ENCODE results near the gene MINDY4B.

Gene MINDY4B

DNA sequence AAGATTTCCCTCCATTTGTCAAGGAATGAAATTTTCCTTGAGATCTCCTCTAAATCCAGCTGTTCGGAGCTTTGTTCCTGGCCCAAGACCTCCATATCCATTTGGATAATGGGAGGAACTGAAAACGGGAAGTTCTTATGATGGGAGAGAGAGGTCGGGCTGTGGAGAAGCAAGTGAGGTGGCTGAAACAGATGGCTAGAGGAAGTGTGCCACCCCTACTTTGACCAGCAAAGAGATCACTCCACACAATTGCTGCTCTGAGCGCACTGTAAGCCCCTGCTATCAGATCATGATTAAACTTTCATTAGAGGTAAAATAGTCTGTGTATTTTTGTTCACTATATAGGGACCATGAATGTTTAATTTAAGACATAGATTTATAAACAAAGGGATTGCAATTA lies at the start of gene MINDY4B:
TSS of gene MINDY4B (minus strand) at position 101 of the 400 bp plus-strand sequence. CDS start at position 101, 0 bp downstream.
- DNase-seq, result no peak

DNA sequence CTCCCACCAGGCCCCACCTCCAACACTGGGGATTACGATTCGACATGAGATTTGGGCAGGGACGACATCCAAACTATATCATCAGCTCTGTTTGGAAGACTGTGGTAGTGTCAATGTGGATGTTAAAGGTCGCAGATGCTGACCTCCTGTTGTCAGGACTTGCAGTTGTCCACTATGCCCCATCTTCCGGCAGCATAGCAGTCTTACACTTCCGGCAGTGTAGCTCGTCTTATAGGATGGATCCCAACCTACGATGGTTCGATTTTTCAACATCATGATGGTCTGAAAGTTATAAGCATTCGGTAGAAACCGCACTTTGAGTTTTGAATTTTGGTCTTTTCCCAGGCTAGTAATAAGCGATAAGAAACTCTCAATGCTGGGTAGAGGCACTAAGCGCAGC lies 46.7 kb upstream of the MINDY4B start:
- DNase-seq, result no peak

DNA sequence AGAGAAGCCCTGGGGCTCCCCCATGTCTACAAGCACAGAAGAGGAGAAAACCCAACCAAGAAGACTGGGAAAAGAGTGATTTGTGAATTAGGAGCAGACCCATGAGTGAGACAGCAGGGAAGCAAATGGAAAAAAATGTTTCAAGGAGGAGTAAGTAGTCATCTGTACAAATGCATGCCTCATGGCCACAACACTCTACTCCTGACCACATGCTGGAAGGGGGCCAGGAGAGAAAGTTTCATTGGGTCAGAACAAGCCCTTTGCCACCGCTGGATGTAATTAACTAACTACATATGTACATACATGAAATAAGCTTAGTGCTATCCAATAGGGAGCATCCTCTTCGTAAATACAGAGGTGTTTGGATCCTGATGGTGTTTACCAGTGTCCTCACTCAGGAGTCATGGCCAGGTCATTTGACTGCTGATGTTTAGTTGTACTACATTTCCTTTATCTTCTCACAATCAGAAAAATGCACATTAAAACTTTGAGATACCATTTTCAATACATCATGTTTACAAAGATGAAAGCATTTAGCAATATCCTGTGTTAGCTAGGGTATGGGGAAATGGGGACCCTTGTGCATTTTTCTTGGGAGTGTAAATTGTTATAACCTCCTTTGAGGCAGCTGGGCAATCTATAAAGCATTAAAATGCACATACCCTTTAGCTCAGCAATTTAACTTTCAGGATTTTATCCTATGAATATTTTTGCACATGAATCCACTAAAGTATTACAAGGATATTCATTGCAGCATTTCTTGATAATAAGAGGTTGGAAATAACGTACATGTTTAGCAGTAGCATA lies 40.2 kb upstream of the MINDY4B start:
- DNase-seq, result no peak

DNA sequence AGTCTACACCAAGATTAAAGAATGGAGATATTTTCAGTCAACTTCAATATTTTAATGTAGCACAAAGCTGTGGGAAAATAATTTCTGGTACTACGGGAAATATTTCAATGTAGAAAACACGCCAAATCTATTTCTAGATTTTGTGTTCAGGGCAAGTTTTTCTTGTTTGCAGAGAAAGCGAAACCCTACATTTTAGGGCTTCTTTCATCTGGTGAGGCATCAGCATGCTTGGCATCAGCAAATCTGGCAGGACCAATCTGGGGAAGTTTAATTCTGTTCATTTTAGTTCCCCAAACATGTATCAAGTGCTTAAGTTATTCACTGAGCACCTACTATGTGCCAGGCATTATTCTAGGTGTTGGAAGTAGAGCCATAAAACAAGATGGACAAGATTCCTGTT lies 37.0 kb upstream of the MINDY4B start:
- no peak for DNase-seq

DNA sequence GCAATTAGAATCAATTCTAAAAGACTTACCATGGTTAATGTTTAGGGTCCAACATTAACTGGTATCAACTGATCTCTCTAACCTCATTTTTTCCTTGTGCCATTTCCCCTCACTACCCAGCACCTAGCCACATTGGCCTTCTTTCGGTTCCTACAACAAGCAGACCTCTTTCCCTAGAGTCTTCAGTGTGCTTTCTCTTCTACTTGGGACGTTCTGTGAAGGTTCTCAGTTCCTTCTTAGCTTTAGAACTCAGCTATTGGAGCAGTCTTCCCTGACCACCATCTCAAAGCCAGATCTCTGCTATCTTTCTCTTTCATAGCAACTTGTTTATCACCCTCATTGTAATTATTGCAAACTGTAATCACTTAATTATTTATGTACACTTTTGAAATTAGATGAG lies 31.5 kb upstream of the MINDY4B start:
- DNase-seq, result no peak

DNA sequence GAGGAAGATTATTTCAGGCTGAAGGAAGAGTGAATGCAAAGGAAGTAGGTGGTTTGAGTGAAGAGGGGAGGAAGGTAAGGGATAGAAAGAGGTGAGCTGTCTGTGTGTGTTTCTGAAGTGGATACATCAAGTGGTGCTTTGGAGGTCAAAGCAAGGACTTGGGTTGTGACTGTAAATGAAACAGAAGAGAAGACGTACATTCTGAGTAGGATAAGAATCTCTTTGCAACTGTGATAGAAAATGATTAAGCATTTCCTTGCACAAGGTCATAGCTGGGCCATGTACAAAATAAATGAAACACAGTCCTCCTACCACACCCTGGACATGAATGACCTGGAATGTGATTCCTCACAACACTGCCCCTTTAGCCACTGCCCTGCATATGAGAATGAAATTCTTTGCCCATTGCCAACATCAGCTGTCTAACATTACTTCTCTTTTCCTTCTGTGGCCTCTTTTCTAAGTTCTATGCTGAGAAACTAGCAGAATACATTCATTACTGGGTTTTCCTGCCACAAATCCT lies 28.3 kb upstream of the MINDY4B start:
- DNase-seq, result no peak

DNA sequence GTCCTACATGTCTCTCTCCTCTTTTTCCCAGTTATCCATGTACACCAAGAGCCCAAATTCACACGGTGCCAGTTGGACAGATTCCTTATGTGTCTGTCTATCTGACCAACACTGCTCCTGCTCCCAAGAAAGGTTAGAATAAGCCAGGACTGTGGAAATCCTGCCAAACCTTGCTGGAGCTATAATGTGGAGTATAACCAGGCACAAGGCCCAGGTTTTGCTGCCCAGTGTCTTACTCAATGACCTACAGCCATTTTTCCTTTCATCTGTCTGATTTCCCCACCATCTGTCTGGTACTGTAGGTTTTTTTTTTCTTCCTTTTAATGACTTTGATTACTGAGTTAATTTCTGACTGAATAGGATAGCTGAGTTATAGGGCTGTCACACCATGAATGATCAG lies 26.5 kb upstream of the MINDY4B start:
- DNase-seq, result peak in 2 of 56 donors; percentile 4 to 6

DNA sequence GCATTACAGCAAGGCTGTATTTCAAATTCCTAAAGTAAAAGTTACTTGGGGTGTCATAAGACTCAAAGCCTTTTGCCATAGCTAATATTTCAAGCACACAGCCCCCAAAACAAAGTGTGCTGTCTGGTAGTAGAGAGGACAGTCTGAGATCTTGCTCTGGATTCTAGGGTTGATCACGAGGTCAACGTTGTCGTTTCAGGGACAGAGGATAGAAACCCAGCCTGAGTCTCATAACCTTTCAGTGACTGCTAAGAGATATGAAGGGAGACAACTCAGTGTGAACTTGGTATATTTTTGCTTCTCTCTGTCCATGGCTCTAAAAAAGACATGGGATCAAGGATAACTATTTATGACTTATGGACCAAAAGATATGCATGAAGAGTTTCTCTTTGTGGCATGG lies 25.6 kb upstream of the MINDY4B start:
- no peak for DNase-seq

DNA sequence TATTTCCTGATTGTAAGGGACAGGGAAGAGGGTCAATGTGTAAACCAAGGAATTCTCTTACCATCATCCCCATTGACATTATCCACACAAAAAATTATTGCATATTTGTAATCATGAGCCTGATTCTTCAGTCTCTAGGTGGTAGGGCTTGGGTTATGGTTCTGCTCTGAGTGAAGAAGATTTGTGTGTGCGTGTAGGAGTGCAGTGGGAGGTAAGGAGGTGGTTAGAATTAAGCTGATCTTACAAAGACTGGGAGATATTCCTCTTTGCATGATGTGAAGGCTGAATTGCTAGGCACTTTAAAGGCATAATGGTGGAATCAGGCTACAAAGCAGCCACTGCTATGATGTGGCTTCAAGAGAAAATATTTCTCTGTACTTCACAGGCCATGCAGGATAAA lies 23.0 kb upstream of the MINDY4B start:
- no peak for DNase-seq

DNA sequence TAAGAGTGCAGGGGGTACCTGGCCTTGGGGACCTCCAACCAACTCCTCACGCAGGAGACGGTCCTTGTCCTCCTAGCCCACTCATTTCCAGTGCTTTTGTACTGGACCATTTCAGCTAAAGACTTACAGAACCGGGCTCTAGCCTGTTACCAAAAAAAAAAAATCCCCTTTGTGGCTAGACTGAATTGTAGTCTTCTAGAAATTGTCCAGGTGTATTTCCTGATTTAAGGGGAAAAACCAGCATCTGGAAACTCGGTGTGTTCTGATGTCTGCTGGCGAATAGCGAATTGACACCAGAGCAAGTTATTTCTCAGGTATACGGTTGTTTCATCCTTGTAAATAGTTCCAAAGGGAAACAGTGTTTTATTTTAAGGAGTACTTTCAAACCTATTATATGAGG lies 21.1 kb upstream of the MINDY4B start:
- no peak for DNase-seq

DNA sequence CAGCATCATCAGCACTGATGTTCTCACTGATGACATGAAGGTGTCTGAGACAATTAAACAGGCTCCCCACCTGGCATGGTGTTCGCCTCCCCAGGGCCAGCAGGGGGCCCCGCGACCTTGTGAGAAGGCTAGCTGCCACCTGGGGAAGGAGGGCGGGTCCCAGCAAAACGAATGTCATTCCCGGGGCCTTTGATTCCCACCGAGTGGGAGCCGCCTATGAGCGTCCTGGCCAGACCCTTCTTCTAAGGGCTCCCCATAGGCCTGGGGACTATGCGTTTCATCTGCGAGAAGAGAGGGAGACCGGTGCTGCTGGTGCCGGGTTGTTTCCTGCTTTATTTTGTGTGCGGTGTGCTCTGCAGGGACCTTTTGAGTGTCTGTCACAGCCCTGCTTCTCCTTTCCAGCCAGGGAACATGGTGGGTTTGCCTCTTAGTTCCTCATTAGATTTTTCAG lies 20.5 kb upstream of the MINDY4B start:
- peak in 13 of 56 donors; percentile 4 to 34 (median 9) for DNase-seq

DNA sequence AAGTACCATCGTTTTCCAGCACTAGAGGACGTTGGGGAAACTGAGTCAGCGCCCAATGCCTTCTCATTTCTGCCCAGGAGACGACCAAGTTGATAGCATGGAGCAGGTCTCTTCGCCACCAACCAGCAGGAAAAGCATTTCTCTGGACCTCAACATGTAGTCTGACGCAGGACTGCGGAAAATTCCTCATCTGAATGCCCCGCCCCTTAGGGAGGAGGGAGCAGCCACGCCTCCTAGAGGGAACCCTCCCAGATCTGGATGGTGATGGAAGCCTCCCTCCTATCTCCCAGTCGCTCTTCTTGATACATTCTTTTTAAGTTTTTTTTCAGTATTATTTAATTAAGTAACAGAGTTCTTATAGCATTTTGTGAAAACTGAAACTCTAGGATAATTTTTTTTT lies 17.4 kb upstream of the MINDY4B start:
- DNase-seq, result no peak

DNA sequence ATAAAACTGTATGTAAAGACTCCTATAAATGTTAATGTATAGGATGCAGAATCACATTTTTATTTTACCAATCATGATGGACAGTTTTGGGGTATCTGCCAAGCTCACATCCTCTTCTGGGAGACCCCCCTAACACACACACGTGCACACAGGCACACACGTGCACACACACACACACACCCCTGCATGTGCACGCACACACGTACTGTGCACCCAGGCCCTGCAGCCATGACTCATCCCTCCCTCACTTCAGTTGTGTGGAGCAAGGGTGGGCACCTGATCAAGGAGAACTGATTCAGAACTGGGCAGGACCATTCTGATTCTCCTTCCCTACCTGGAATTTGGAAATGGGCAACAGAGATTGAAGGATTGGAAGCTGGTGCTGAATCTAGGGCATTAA lies 16.0 kb upstream of the MINDY4B start:
- DNase-seq, result no peak

DNA sequence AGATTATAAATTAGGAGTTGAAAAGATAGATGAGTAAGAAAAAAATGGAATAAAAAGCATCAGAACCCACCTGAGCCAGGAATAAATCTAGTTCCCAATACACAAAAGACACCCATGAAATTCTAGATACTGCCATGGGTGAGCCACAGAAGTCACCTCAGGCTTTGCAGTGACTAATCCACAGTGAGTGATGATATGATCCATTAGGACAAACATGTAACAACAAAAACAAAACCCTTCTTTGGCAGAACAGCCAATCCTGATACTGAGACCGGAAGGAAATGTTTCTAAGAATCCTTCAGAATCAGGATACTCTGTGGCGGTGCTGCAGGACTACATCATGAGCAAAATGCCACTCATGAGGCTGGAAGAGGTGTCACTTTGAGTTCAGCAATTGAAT lies 15.0 kb upstream of the MINDY4B start:
- no peak for DNase-seq

DNA sequence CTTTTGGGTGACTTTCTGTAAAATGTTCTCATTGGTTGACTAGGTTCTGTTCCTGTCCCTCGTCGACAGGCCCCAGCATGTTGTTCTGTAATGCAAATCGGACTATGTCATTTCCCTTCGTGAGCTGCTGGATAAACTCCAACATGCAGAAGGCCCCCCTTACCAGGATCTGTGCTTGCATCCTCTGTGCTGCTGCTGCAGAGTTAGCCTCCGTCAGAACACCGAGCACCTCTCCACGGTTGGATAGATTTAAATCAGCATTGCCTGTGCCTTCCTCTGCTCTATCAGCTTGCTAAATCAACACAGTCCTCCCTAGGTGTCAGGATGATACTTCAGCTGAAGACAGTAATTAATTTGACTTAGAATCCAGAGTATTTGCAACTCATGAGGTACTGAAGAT lies 12.7 kb upstream of the MINDY4B start:
- no peak for DNase-seq

DNA sequence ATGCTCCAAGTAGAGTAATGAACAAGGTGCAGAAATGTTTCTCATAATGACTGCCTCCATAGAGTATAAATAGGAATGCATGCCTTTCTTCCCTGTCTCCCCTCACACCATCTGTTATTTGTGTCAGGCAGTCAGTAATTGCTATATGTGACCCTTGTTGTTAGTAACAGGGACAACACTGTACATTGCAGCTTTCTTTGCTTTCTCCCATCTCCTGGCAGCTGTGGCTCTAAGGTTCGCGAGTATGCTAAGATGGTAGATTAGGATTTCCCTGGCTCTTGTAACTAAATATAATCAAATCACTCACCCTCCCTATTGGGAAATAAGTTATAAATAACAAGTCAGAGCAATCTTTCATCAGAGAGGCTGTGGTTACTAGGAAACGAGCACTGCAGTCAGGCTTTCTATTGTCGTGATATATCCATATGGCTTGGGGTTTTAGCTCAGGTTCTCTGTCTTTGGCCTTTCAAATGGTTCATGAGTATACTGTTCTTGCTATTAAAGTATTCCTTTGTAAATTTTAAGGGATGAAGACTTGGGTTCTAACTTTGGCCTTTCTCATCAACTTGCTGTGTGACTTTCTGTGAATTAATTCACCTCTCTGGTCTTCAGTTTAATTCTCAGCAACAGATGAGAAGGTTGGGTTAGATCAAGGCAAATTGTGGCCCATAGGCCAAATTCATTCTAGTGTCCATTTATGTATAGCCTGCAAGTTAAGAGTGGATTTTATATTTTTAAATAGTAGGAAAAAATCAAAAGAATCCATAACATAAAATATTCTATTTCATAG lies 8.1 kb upstream of the MINDY4B start:
- peak in 1 of 56 donors; percentile 10 for DNase-seq

DNA sequence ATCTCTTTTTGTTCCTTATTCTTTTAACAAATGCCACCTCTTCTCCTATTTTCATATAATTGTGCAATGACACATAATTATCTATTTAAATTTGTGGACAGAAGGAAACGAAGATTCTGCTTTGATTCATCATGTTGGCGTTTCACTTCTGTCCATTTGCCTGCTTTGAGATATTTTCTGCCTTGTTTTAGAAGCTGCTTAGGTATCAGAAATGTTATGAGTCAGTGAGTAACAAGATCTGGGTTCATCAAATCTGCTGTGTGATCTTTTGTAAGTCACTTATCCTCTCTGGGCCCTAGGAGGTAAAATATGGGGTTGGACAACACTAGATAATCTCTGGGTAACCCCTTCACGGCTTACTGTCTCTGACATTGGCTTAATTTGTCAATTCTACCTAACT lies 7.3 kb upstream of the MINDY4B start:
- no peak for DNase-seq

DNA sequence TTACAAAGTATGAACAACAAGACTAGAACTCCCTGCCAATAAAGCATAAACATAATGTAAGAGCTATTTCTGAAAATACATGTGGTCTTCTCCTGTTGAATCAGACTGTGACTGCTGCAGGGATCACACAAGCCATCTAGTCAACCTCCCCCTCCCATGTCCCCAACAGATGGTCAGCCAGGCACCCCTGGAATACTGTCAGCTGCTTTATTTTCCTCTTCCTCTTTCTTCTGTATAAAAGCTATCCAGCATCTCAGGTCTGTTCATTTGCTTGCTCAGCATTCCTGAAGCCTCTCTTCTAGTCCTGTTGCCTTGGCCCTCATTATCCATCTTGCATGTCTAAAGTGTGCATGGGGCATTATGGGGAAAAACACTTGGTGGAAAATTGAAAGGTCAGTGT lies 6.5 kb upstream of the MINDY4B start:
- DNase-seq, result no peak

DNA sequence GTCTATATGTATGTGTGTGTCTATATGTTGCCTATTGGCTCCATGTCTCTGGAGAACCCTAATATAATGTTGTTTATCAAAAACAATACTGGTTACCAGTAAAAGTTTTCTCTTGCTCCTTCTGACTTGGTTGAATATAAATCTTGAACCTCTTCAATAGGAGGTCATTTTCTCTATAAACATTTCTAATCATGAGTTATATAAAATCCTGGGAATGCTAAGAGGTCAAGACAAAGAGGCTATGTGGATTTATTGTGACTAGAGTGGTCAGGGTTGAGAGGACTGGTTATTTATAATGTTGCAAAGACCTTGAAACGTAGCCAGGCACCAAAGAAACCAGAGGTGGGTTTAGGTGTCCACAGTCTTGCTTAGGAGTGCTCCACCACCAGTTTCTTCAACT lies 1.2 kb upstream of the MINDY4B start:
- DNase-seq, result no peak

DNA sequence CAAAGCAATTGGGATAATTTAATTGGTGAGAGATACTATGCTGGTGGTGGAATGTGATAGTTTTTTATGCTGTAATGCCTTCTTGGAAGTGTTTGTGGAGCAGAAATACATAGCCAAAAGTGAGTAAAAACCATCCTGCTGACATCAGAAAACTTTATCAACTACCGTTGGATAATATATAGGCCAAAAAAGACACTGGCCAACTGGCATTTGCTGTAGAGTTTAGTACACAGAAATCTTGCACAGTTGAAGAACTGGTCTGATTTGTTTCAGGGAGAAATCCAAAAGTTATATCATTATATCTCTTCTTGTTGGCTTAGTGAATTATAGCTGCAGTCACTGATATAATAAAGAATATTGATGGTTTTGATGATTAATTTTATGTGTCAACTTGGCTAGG lies 507 bp upstream of the MINDY4B start:
- DNase-seq, result no peak

DNA sequence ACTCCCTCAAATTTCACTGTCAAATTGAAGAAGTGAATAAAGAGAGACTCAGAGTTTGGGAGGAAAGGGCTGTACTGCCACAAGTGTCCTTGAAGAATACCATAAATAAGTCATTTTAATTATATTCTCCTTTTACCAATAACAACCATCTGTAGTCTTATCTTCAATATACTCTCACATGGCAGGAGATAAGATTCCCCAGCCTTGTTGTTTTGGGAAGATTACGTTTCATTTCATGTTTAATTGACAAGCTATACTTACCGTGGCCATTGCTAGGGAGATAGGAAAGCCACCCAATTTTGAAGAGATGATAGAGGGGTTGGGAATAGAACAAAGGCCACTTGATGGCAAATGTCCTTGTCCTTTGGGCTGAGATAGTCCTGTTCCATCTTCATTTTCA lies 2.3 kb downstream of the MINDY4B start:
- no peak for DNase-seq

DNA sequence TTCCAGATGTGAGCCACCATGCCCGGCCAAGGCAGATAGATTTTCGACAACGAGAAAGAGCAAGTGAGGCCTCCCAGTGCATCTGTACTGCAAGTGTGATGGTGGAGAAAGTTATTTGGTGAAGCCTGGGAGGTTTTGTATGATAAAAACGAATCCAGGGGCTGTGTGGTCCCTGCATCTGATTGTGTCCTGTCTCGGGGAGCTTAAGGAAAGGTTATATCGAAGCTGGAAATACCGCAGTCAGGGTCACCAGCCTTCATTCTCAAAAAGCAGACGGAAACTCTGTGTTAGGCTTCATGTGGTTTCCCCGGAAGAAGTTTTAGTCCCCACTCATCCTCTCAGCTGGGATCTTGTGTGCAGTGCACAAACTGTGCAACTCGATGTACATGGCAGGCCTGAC lies 3.4 kb downstream of the MINDY4B start:
- no peak for DNase-seq

DNA sequence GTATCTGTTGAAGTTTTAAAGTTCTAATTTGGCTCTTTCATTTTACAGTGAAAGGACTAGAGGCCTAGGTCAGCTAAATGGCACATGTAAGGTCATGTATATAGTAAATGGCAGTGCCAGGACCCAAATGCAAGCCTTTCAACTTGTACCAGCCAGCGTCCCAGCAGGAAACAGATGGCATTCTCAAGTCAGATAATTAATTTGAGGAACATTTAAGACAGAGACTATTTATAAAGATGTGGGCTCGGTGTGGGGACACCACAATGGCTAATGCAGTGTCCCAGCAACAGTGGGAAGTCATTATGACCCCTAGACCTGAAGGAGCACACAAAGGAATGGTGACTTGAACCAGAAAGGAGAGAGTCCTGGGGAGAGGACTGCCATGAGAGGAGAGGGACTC lies 6.1 kb downstream of the MINDY4B start:
- DNase-seq, result no peak
